Common myeloid progenitor, CD34-positive (primary cell): Measurements from ENCODE around the gene PPP1R3D. TPM values are rescaled to one million over a fixed set of nuclear protein-coding genes. Genes with fewer than 3 reads are reported as not detected.

Experiments
- CTCF ChIA-PET: fragments of 350-600 bp; sonication (Branson Sonifier 250); formaldehyde crosslinking; loops from one replicate; lab custom pipeline; 2021; ENCODE audit warnings: antibody characterized with exemption; lab: Charles Lee
- POLR2A ChIA-PET: fragments of 350-600 bp; sonication (Branson Sonifier 250); formaldehyde crosslinking; loops from one replicate; lab custom pipeline; 2021; ENCODE audit warnings: antibody characterized with exemption; lab: Charles Lee
- DNase-seq, 3 donors: peaks; one replicate each; pipeline versions ENCODE4 v3.0.0 to v3.0.0-alpha.2; 2013
- H3K27ac ChIP-seq, 2 experiments: 1 replicate in 1 of 2; 2 replicates in 1 of 2; pipeline ENCODE4 v1.7.0; 2013; ENCODE audit warnings: inconsistent platforms in 2 of 2, low read length in 2 of 2, mild to moderate bottlenecking in 2 of 2, low read depth in 1 of 2, moderate library complexity in 1 of 2; ENCODE audit not compliant: severe bottlenecking in 2 of 2, insufficient read depth in 1 of 2, poor library complexity in 1 of 2
- H3K27me3 ChIP-seq, 5 experiments: replicated peaks in 2 of 5; 1 replicate in 3 of 5; 2 replicates in 2 of 5; pipeline versions ENCODE4 v1.6.1 to v1.7.0; 2013; ENCODE audit warnings: low read length in 4 of 5, mild to moderate bottlenecking in 2 of 5, moderate library complexity in 2 of 5, inconsistent platforms in 1 of 5; ENCODE audit not compliant: insufficient read depth in 5 of 5, control insufficient read depth in 4 of 5
- H3K36me3 ChIP-seq, 4 experiments: 1 replicate in 2 of 4; 2 replicates in 2 of 4; pipeline versions ENCODE4 v1.6.1 to v1.7.0; 2013; ENCODE audit warnings: low read length in 3 of 4, control low read depth in 1 of 4, mild to moderate bottlenecking in 1 of 4; ENCODE audit not compliant: control insufficient read depth in 4 of 4, insufficient read depth in 4 of 4
- H3K4me1 ChIP-seq, 4 experiments: 1 replicate in 3 of 4; 2 replicates in 1 of 4; pipeline versions ENCODE4 v1.6.1 to v1.7.1; 2013; ENCODE audit warnings: low read length in 3 of 4, mild to moderate bottlenecking in 3 of 4, control low read depth in 1 of 4, inconsistent platforms in 1 of 4, moderate library complexity in 1 of 4; ENCODE audit not compliant: control insufficient read depth in 4 of 4, insufficient read depth in 4 of 4; ENCODE audit errors: control extremely low read depth in 1 of 4
- H3K4me3 ChIP-seq, 7 experiments: 1 replicate in 4 of 7; 2 replicates in 3 of 7; pipeline versions ENCODE4 v1.5.1 to v1.7.0; 2013; ENCODE audit warnings: mild to moderate bottlenecking in 7 of 7, low read length in 6 of 7, moderate library complexity in 6 of 7, inconsistent platforms in 2 of 7, low read depth in 2 of 7, control low read depth in 1 of 7; ENCODE audit not compliant: insufficient read depth in 4 of 7, control insufficient read depth in 1 of 7; ENCODE audit errors: extremely low read depth in 1 of 7
- H3K9me3 ChIP-seq, 5 experiments: 1 replicate in 4 of 5; 2 replicates in 1 of 5; pipeline versions ENCODE4 v1.6.1 to v1.7.1; 2013; ENCODE audit warnings: low read length in 4 of 5, mild to moderate bottlenecking in 2 of 5, inconsistent platforms in 1 of 5, low read depth in 1 of 5, moderate library complexity in 1 of 5; ENCODE audit not compliant: control insufficient read depth in 4 of 5, insufficient read depth in 2 of 5; ENCODE audit errors: control extremely low read depth in 1 of 5
- WGBS: methylation state at CpG from one replicate; pipeline ENCODE4 v1.1.5; 2013; ENCODE audit not compliant: insufficient coverage; 5-methylcytosine and 5-hydroxymethylcytosine counted together
- polyA plus RNA-seq: library from polyadenylated mRNA; unstranded; fragments of 120-200 nt; gene quantifications from one replicate; pipeline ENCODE4 v1.2.1, GENCODE V29; 2013

The PPP1R3D gene, protein sequence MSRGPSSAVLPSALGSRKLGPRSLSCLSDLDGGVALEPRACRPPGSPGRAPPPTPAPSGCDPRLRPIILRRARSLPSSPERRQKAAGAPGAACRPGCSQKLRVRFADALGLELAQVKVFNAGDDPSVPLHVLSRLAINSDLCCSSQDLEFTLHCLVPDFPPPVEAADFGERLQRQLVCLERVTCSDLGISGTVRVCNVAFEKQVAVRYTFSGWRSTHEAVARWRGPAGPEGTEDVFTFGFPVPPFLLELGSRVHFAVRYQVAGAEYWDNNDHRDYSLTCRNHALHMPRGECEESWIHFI
- 3.2 TPM for polyA plus RNA-seq

DNA sequence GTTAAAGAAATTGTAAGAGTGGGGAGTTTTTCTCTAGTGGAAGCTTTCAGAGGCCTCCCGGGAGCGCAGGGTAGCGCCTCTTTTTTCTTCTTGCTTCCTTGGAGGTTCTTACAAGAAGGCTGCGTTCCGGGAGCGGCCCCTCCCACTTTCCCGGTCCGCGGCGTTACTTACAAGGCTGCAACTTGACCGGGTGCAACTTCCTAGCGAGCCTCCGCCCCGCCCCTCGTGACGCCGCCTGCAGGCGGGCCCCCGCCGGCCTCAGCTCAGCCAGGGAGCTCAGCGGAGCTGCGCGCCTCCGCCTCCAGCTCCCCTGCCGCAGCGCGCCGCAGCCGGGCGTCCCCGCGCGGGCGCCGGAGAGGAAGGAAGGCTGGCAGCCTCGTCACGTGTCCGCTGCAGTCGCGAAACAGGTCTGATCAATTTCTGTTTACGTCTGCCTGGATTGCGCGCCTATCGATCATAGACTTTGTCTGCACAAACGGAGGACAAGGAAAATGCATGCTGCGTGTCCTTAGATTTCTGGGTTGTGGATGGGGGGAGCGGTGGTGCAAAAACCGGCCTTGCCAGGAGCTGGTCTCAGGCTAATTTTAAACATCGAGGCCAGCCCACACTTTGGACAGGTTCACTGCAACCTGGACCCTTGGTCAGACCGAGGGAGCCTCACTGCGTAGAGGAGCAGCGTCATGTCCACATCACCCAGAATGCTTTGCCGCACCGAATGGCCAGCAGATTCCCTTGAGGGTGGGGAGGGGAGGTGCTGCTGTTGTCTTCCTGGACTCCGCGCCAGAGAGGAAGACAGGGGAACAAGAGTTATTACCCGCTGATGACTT, at the start of gene PPP1R3D, which contains the start of gene FAM217B:
Gene PPP1R3D, minus strand, starts transcription at position 177 of the 827 bp plus-strand sequence. CDS start 374 bp downstream, outside the sequence.
Gene FAM217B, plus strand, starts transcription at position 261 of the 827 bp plus-strand sequence. CDS start 3,555 bp downstream, outside the sequence.
- CTCF ChIA-PET = interaction anchor here (1.0 to 3.7 kb wide), 7 partner anchors 9 to 507 kb away, joined by 3 to 20 read pairs (median 5); no protein-coding TSS in a partner anchor
- POLR2A ChIA-PET = interaction anchor here (0.5 to 1.3 kb wide), 6 partner anchors 8 to 273 kb away, joined by 3 to 4 read pairs (median 3); no protein-coding TSS in a partner anchor
- H3K4me3 ChIP-seq = peak within 1 kb of the TSS; percentile 75 to 95 (median 85)

DNA sequence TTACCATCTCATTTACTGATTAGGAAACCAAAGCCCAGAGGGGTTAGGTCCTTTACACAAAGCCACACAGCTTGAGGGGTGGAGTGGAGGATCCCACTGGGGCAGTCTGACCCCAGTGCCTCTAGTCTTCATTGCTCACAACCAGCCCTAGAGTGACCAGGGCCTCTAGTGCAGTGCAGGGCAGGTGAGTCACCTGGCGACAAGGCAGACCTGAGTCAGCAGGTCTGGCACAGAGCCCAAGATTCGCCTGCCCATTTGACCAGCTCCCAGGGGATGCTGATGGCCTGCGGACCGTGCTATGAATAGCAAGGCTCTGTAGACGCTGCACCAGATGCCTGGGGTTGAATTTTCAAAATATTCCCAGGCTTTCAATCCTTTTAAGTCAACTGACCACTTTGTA, 48.0 kb upstream of the PPP1R3D start:
- H3K4me3 ChIP-seq = no peak overlapping the region
- peaks cover 9 to 43% (median 25%) of the 10 kb centered on the region in 4 experiments for H3K4me1 ChIP-seq
- 98% methylated on average over 4 of the region's 5 CpGs for WGBS
- POLR2A ChIA-PET = no interaction called here
- CTCF ChIA-PET = interaction anchor here (0.9 kb wide), 1 partner anchor 36 kb away, joined by 3 read pairs; no protein-coding TSS in a partner anchor
- no peak overlapping the region for H3K27ac ChIP-seq
- H3K27me3 ChIP-seq = no peaks in the 10 kb centered on the region
- no peak for DNase-seq
- peaks cover 0 to 3% (median 0%) of the 10 kb centered on the region in 5 experiments for H3K9me3 ChIP-seq
- no peaks in the 10 kb centered on the region for H3K36me3 ChIP-seq

More for the DNA sequence above, at the start of gene PPP1R3D, which contains the start of gene FAM217B:
- Histone ChIP-seq H3K27ac (peak within 1 kb of the TSS; percentile 66 to 84), H3K27me3 (no peaks in the 10 kb centered on the region), H3K9me3 (no peaks in the 10 kb centered on the region), H3K4me1 (peaks cover 8 to 43% (median 34%) of the 10 kb centered on the region in 4 experiments), H3K36me3 (peaks cover 0 to 22% (median 13%) of the 10 kb centered on the region in 4 experiments)
- DNase-seq = peak; percentile 88 to 93 (median 93)
- WGBS = 0% methylated on average over 53 of the region's 57 CpGs

DNA sequence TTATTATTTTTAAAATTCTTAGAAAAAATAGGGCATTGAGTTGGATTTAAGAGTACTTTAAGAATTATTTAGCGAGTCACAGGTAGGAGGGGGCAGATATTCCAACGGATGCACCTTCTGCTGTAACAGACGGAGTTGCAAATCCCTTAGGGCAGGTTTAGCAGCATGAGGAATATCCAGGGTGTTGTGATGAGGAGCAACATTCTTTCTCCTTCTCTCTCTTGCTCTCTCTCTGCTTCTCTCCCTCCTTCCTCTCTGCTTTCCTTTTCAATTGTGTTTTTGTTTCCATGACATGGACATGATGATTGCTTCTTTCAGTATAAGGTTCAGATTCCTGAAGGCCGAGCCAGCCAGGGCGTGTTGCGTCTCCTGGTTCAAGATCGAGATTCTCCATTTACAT, 47.0 kb upstream of the PPP1R3D start:
- H3K4me3 ChIP-seq = no peak overlapping the region
- POLR2A ChIA-PET = no interaction called here
- DNase-seq = no peak
- H3K36me3 ChIP-seq = no peaks in the 10 kb centered on the region
- CTCF ChIA-PET = interaction anchor here (0.8 to 1.6 kb wide), 2 partner anchors 32 to 63 kb away, joined by 4 to 5 read pairs; no protein-coding TSS in a partner anchor
- H3K27me3 ChIP-seq = no peaks in the 10 kb centered on the region
- peaks cover 0 to 3% (median 0%) of the 10 kb centered on the region in 5 experiments for H3K9me3 ChIP-seq
- peaks cover 9 to 43% (median 25%) of the 10 kb centered on the region in 4 experiments for H3K4me1 ChIP-seq
- 100% methylated on average over 4 of the region's 7 CpGs for WGBS
- H3K27ac ChIP-seq = no peak overlapping the region

DNA sequence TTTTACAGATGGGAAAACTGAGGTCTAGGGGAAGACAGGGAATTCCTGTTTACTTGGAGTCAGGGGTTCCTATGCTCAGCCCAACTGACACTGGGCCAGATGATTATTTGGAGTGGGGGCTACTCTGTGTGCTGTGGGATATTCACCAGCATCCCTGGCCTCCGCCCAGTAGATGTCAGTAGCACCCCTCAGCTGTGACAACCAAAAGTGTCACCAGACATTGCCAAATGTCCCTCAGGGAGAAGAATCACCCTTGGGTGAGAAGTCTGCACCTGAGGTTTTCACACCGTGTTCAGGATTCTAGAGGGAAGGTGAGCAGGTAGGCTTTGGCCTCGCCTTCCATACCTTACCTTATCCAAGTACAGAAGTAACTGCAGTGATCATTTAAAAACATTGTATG, 45.8 kb upstream of the PPP1R3D start:
- ChIA-PET CTCF (interaction anchor here (0.7 to 2.0 kb wide), 7 partner anchors 10 to 77 kb away, joined by 3 to 5 read pairs (median 3); partner anchors contain the start of genes FAM217B and PPP1R3D), POLR2A (no interaction called here)

DNA sequence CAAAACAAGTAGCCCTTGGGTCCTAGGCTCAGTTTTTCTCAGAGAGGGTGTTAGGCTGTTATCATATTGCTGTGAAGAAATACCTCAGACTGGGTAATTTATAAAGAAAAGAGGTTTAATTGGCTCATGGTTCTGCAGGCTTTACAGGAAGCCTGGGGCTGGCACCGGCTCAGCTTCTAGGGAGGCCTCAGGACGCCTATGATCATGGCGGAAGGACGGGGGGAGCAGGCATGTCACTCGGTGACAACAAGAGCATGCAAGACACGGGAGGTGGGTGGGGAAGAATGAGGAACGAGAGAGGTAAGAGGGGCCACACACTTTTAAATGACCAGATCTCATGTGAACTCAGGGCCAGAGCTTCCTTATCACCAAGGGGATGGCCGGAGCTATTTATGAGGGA, 45.1 kb upstream of the PPP1R3D start:
- POLR2A ChIA-PET = no interaction called here
- H3K36me3 ChIP-seq = no peaks in the 10 kb centered on the region
- H3K27me3 ChIP-seq = no peaks in the 10 kb centered on the region
- CTCF ChIA-PET = interaction anchor here (0.7 to 2.0 kb wide), 6 partner anchors 10 to 78 kb away, joined by 3 to 5 read pairs (median 3); partner anchors contain the start of genes FAM217B and PPP1R3D
- peak in 2 of 3 donors; percentile 61 to 68 for DNase-seq
- peaks cover 0 to 3% (median 0%) of the 10 kb centered on the region in 5 experiments for H3K9me3 ChIP-seq
- 9% methylated on average over 7 of the region's 8 CpGs for WGBS
- H3K27ac ChIP-seq = peak overlapping the region; percentile 41 to 64
- peaks cover 7 to 43% (median 25%) of the 10 kb centered on the region in 4 experiments for H3K4me1 ChIP-seq
- peak overlapping the region in 3 of 7 experiments; percentile 19 to 49 (median 33) for H3K4me3 ChIP-seq

More for the DNA sequence above, 45.8 kb upstream of the PPP1R3D start:
- H3K9me3 ChIP-seq = peaks cover 0 to 3% (median 0%) of the 10 kb centered on the region in 5 experiments
- 100% methylated on average over 1 of the region's 3 CpGs for WGBS
- DNase-seq = peak in 2 of 3 donors; percentile 33 to 34
- H3K27me3 ChIP-seq = no peaks in the 10 kb centered on the region
- H3K36me3 ChIP-seq = no peaks in the 10 kb centered on the region
- no peak overlapping the region for H3K4me3 ChIP-seq
- H3K27ac ChIP-seq = peak overlapping the region; percentile 41 to 64
- H3K4me1 ChIP-seq = peaks cover 7 to 43% (median 25%) of the 10 kb centered on the region in 4 experiments

DNA sequence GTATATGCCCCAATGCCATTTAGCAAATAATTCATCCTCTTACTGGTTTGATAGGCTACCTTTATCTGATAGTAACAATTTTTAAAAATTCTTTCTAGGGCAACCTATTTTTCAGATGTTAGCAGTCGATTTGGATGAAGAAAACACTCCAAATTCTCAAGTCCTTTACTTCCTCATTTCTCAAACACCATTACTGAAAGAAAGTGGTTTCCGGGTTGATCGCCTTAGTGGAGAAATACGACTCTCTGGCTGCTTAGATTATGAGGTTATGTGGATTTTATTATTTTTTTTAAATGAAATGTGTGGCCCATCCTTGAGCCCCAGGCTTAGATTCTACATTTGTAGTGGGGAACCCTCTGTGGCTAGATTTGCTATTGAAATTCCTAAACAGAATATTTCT, 44.4 kb upstream of the PPP1R3D start:
- peak overlapping the region; percentile 20 to 64 for H3K27ac ChIP-seq
- H3K27me3 ChIP-seq = no peaks in the 10 kb centered on the region
- no peaks in the 10 kb centered on the region for H3K36me3 ChIP-seq
- ChIA-PET CTCF (no interaction called here), POLR2A (no interaction called here)
- peaks cover 7 to 43% (median 25%) of the 10 kb centered on the region in 4 experiments for H3K4me1 ChIP-seq
- no CpG with 5 or more reads among the region's 4 CpGs for WGBS
- H3K4me3 ChIP-seq = peak overlapping the region in 2 of 7 experiments; percentile 19 to 49
- peaks cover 0 to 3% (median 0%) of the 10 kb centered on the region in 5 experiments for H3K9me3 ChIP-seq
- DNase-seq = peak; percentile 83 to 96 (median 93)
